ENCODE data around the gene ANKRD62.
"Not testable (repeated sequence)": the region's sequence is repeated elsewhere in the genome, so short reads cannot be mapped to it uniquely, and the experiment has no call there.

ANKRD62 gene

DNA sequence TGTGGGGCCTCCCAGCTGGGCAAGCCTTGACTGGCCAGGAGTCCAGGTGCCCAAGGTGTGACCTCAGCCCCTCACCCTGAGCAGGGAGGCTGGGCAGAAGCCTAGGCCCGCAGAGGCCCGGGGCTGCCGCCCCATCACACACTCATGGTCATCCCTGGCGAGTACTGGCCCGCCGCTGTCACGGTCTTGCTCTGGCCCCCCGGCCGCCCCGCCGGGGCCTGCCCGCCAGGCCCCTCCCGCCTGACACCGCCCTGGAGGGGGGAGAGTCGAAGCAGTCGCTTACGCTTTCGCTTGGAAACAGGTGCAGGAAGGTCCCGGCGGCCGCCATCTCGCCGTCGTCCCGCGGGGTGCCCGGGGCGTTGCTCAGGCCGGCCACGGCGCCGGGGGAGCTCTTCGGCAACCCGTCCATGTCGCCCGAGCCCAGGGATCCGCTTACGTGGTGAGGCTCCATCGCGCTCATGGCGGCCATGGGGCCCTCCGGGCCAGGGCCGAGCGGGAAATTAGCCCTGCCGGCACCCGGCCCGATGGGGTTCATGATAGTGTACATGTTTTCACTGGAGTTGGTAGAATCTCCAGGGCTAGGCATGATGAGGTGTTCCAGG lies 26.6 kb upstream of the ANKRD62 start:
- DNase-seq = no peak

DNA sequence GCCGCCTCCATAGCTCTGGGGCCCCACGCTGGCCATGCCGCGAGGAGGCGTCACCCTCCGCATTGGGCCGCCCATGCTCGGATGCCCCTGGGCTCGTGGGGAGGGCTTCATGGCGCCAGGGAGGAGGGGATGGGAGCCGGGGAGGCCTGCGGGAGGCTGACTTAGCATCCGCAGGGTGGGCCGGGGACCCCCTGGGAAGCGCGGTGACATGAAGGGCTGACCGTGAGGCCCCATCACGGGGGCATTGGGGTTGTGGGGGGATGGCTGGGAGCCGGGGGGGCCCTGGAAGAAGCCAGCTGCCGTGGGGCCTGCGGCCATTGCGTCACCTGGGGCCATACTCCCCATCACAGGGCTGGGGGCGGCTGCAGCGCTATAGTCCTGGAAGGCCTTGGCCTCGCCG lies 26.0 kb upstream of the ANKRD62 start:
- no peak for DNase-seq

- DNase-seq = not testable (repeated sequence)
Observed at GRCh38 chr18:12068316-12068949, 25.2 kb upstream of the ANKRD62 start.

GRCh38 chr18:12068950-12069320 lies 24.7 kb upstream of the ANKRD62 start:
- DNase-seq = no peak

- not testable (repeated sequence) for DNase-seq
Observed at GRCh38 chr18:12071066-12071465, 22.6 kb upstream of the ANKRD62 start.

GRCh38 chr18:12072996-12073395 lies 20.6 kb upstream of the ANKRD62 start:
- DNase-seq = no peak

DNA sequence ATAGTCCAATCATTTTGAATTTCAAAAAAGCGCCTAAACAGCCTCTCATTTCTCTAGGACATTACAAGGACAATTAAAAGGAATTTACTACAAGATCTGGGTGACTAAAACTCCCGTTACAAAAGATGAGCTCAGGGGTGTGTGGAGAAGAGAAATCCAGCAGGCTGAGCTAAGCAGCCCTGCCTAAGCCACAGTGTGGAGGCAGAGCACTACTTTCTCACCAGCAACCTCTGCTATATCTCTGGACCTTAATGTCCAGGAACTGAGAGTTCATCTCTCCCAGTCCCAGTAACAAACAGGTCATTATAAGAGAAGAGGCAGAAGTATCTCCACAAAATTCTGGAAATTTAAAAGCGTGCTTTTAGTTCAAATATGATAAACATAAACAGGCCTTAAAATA lies 18.9 kb upstream of the ANKRD62 start:
- DNase-seq = no peak

- peak; percentile 16 for DNase-seq
Observed at GRCh38 chr18:12076424-12077140, 17.1 kb upstream of the ANKRD62 start.

DNA sequence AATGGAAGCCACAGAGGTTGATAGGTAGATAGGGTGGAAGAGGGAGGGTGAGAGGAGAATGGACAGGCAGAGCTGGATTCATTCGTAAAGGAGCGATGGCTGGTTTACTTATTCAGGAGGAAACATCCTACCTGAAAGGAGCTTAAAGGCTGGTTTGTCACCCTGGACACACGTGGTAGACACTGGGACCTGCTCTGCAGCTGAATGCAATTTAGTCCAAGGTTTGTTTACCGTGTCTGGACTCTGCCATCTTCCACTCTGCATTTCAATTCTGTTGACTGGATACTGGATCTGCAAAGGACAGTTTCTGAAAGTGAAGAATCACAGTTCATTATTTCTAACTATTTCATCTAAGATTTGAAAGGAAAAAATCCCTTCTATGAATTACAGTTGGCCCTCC lies 15.6 kb upstream of the ANKRD62 start:
- DNase-seq = not testable (repeated sequence)

DNA sequence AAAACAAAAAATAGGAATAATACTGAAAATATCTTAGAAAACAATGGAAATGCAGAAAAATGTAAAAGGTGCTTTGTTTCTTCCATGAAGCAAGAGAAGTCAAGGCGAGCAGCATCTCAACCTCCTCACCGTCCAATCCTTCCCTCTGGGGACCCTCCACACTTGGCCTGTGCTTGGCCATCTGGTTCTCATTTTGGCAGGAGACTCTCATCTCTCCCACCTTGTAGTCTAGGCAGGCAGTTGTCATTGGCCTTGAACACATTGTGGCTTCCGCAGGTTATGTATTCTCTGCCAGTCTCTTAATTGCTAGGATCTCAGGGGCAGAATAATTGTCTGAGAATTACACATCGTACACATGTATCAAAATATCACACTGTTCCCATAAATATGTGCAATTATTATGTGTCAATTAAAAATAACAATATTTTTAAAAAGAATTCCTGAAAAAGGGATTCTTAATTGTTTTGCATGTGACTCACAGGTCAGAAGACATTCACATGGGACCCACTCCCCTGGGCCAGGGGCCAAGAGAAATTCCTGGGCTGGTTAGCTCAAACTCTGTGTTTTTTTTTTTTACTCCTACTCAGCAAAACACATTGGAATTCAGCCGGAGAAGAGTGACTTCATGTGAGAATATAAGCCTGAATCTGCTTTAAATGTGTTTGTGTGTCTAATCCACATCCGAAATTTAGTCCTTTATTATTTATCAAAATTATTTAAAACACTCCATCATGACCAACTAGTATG lies 14.0 kb upstream of the ANKRD62 start:
- no peak for DNase-seq

- no peak for DNase-seq
Observed at GRCh38 chr18:12085136-12085535, 8.5 kb upstream of the ANKRD62 start.

DNA sequence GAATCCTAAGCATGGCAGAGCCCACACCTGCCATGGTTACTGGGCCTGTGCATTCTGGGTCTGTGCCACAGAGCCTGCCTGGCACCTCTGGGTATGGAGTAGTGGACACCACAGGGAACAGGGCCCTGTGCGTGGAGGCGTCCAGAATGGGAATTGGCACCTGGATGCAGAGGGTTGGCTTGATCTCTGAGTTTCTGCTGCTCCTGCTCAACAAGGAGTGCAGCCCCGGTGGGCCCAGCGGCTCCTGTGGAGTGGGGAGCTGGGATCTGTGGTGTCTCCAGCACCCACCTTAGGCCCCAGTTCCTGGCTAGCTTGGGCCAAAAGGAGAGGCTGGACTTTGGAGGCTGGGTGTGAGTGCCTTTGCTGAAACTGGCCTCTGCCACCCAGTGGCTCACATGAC lies 7.9 kb upstream of the ANKRD62 start:
- DNase-seq = no peak

DNA sequence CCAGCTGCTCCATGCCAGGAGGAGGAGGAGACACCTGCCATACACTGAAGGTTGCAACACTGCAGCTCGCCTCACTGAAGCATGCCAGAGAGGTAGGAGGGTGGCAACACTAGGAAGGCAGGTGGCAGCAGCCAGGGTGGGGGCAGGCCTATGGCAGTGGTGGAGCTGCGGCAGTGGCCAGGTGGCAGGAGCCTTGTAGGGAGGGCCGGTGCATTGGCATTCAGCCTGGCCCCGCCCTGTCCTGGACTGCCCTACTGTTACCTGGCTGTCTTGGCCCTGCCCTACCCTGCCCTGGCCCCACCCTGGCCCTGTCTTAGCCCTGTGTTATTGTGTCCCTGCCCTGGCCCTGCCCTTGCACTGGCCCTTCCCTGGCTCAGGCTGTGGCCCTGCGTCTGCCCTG lies 7.4 kb upstream of the ANKRD62 start:
- DNase-seq = no peak

GRCh38 chr18:12086677-12087470 lies 6.8 kb upstream of the ANKRD62 start:
- no peak for DNase-seq

- DNase-seq = no peak
Observed at GRCh38 chr18:12087471-12088025, 6.1 kb upstream of the ANKRD62 start.

DNA sequence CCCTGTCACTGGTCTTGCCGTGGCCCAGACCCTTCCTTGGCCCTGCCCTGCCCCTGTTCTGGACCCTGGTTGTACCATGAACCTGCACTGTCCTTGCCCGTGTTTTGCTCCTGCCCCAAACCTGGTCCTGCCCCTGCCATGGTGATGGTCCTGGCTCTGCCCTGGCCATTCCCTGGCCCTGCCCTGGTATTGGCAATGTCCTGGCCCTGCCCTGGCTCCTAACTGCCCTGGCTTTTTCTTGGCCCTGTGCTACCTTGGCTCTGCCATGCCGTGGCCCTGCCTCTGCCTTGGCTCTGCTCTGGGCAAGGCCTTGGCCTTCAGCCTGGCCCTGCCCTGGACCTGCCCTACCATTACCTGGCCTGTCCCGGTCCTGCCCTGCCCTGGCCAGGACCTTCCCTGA lies 5.5 kb upstream of the ANKRD62 start:
- DNase-seq = no peak

GRCh38 chr18:12088731-12089375 lies 4.8 kb upstream of the ANKRD62 start:
- no peak for DNase-seq

GRCh38 chr18:12091538-12092141 lies 2.0 kb upstream of the ANKRD62 start:
- no peak for DNase-seq

DNA sequence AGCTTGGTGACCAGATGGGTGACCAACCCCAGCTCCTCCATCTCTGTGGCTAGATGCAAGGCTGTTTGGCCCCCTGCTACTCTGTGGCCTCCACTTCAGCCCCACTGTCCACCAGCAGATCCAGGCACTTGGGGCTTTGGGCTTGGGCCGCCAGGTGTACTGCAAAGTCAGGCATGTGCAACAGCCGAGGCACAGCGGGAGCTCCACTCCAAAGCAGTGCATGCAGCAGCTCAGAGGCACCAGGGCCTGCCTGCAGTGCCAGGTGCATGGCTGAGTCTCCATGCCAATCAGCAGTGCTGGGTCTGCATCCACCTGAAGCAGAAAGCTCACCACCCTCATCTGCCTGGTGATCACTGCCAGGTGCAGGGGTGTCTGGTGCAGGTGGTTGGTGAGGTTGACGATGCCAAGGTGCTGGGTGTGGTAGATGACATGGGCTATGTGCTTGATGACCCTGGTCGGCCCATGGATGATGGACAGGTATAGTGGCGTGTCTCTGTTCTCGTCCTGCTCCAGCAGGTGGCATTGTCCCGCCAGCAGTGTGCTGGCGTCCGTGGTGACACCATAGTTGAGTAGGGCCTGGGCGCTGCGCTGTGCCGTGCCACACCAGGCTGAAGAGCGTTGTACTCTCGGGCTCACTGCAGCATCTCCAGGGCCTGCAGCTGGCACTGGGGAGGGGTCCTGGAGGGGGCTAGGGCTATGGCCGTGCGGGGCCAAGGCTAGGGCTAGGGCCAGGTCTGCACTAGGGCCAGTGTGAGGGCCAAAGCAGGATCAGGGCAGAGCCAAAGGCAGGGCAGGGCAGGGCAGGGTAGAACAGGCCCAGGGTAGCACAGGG lies 1.0 kb upstream of the ANKRD62 start:
- no peak for DNase-seq

DNA sequence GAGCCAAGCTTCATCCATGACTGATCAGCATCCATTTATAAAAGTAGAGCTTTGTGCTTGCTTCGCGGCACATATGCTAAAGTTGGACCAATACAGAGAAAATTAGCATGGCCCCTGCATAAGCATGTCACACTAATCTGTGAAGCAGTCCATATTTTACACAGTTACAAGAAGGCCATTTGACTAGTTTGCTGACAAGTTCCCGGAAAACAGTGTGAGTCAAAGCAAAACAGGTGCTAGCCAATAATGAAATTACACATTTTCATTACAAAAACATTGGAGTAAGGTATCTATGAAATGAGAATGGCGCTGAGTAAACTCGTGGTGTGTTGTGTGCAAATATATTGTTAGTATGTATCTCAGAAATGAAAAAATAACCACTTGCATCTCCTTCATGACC lies 4.7 kb downstream of the ANKRD62 start:
- no peak for DNase-seq

DNA sequence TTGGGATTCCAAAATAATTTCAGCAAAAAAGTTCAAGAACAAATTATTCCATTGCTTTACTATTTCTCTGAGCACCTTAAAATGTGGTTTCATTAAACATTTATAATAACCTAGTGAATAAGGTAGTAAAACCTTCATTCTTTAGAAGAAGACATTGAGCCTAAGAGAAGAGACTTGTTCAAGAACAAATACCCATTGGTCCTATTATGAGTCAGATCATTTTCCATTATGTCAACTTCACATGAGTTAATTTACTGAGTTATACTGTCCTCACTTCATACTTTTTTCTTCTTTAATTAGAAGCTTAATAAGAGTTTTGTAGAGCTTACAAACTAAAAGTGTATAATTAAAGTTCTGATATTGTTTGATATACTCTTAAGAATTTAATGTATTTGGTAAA lies 5.5 kb downstream of the ANKRD62 start:
- no peak for DNase-seq

Measured in activated CD4-positive, alpha-beta T cell treated with anti-CD3 and anti-CD28 coated beads for 48 hours (primary cell).